WTC11 (cell line): ENCODE results near the gene SOX9.

Experiments
- ATF2 ChIP-seq: sonication (generic); formaldehyde crosslinking; IDR thresholded peaks from 2 replicates; pipeline ENCODE4 v1.8.1; 2022; ENCODE audit warnings: low read depth, missing genetic modification reagents, borderline replicate concordance
- CTCF ChIP-seq: fragments of 200-600 bp; IDR thresholded peaks from 2 replicates; pipeline ENCODE4 v1.8.0; 2022; ENCODE audit warnings: antibody characterized with exemption
- ELF4 ChIP-seq: sonication (generic); formaldehyde crosslinking; IDR thresholded peaks from 2 replicates; pipeline ENCODE4 v1.8.1; 2022; ENCODE audit warnings: low read depth, mild to moderate bottlenecking, moderate library complexity, missing genetic modification reagents
- HMGXB4 ChIP-seq: sonication (generic); formaldehyde crosslinking; IDR thresholded peaks from 2 replicates; pipeline ENCODE4 v1.8.1; 2023; ENCODE audit warnings: mild to moderate bottlenecking, moderate library complexity, missing genetic modification reagents
- MAX ChIP-seq: sonication (generic); formaldehyde crosslinking; IDR thresholded peaks from 2 replicates; pipeline ENCODE4 v1.8.0; 2022; ENCODE audit warnings: mild to moderate bottlenecking, missing genetic modification reagents
- NFYB ChIP-seq: sonication (generic); formaldehyde crosslinking; conservative IDR thresholded peaks from 2 replicates; pipeline ENCODE4 v1.8.0; 2022; ENCODE audit warnings: low read depth, missing genetic modification reagents
- NR2C2 ChIP-seq: sonication (generic); formaldehyde crosslinking; IDR thresholded peaks from 2 replicates; pipeline ENCODE4 v1.8.0; 2022; ENCODE audit warnings: mild to moderate bottlenecking, missing genetic modification reagents
- NR3C1 ChIP-seq: sonication (generic); formaldehyde crosslinking; conservative IDR thresholded peaks from 2 replicates; pipeline ENCODE4 v1.8.1; 2023; ENCODE audit warnings: low read depth, mild to moderate bottlenecking, missing genetic modification reagents
- ZNF121 ChIP-seq: sonication (generic); formaldehyde crosslinking; IDR thresholded peaks from 2 replicates; pipeline ENCODE4 v1.8.0; 2023; ENCODE audit warnings: missing genetic modification reagents
- ZNF138 ChIP-seq: sonication (generic); formaldehyde crosslinking; conservative IDR thresholded peaks from 2 replicates; pipeline ENCODE4 v1.8.1; 2022; ENCODE audit warnings: mild to moderate bottlenecking, moderate library complexity, missing genetic modification reagents
- TF ChIP-seq, protein P1 (sequence below): sonication (generic); formaldehyde crosslinking; IDR thresholded peaks from 2 replicates; pipeline ENCODE4 v1.8.1; 2023; ENCODE audit warnings: mild to moderate bottlenecking, missing genetic modification reagents, moderate library complexity

DNA sequence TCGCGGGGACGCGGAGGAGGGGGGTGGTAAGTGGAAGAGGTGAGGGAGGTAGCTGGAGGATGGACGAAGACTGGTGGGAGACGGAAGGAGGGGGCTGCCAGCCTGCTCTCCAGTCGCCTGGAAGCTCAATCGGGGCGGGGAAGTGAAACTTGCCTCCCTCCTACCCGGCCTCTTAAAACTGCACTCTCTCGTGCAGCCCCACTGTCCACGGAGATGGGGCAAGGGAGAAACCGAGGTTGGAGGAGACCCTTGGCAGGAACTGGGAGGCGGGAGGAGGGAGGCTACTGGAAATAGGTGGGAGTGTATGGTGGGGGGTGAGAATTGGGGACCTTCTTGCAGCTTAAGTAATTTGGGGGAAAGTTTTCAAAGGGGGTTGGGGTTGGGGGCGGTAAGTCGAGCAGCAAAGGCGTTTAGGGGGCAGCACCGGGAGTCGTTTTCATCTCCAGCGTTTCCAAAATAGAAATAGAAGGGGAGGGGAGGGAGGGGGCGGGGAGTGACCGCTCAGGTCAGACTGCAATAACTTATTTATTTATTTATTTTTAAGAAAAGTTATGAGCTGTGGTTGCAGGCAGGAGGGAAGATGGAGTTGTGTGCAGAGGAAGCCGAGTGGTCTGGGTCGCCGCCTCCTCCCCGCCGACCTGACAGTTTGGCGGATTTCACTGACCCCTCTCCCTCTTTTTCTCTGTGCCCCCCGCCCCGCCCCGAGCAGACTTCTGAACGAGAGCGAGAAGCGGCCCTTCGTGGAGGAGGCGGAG lies 1.4 kb downstream of the SOX9 start:
- TF ChIP-seq CTCF (no peak), NFYB (CRISPR knock-in tag) (no peak), ATF2 (CRISPR knock-in tag) (no peak), NR3C1 (CRISPR knock-in tag) (no peak), NR2C2 (CRISPR knock-in tag) (no peak), ELF4 (CRISPR knock-in tag) (no peak), ZNF121 (CRISPR knock-in tag) (no peak), ZNF138 (CRISPR knock-in tag) (no peak), MAX (CRISPR knock-in tag) (no peak), HMGXB4 (CRISPR knock-in tag) (no peak)
- TF ChIP-seq, protein P1, sequence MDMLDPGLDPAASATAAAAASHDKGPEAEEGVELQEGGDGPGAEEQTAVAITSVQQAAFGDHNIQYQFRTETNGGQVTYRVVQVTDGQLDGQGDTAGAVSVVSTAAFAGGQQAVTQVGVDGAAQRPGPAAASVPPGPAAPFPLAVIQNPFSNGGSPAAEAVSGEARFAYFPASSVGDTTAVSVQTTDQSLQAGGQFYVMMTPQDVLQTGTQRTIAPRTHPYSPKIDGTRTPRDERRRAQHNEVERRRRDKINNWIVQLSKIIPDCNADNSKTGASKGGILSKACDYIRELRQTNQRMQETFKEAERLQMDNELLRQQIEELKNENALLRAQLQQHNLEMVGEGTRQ (CRISPR knock-in tag) = no peak
